Measurements from ENCODE around the gene CARD19. TPM values are rescaled to one million over a fixed set of nuclear protein-coding genes. Genes with fewer than 3 reads are reported as not detected.

CARD19 gene
- total and polyA plus RNA-seq, 2 of the 8 experiments (the other 6 are each of a cell fraction or from before 2014, with no cell fraction given): 21.2 to 112 TPM

GRCh38 chr9:93058355-93059010 is 37.5 kb upstream of the CARD19 start, which contains the start of gene SUSD3:
SUSD3 (plus strand) TSS chr9:93058701; CDS start chr9:93058743, 42 bp downstream.
- peaks cover 0 to 16% (median 7%) of the 10 kb centered on the region in 4 experiments; a peak in 5 of 7 replicates for H3K27me3 ChIP-seq (replicated peaks in 1 of 4; ENCODE audit: control insufficient read depth in 3 of 4, extremely low read depth in 1 of 4, insufficient read depth in 3 of 4, low read length in 3 of 4)
- peak within 1 kb of the TSS; percentile 53; the same call in 1 of the 2 replicates for H2AK5ac ChIP-seq (ENCODE audit: low read depth, low read length)
- H2BK15ac ChIP-seq (ENCODE audit: low read length): peak within 1 kb of the TSS; percentile 81; the same call in 1 of the 2 replicates
- no peaks in the 10 kb centered on the region for H3K9me3 ChIP-seq (ENCODE audit: insufficient read depth in 2 of 2, low read depth in 1 of 2, low read length in 1 of 2)
- H3K4me3 ChIP-seq (ENCODE audit: extremely low read depth in 1 of 4, insufficient read depth in 2 of 4, low read depth in 3 of 4, low read length in 4 of 4): peak within 1 kb of the TSS; percentile 29 to 71 (median 32); a peak in 6 of 8 replicates
- no peak within 1 kb of the TSS for H3K18ac ChIP-seq (ENCODE audit: extremely low read depth, low read length)
- peak within 1 kb of the TSS; percentile 21 for H3K4ac ChIP-seq (replicated peaks; ENCODE audit: insufficient read length, low read depth, low read length)
- no peak within 1 kb of the TSS for H4K5ac ChIP-seq (ENCODE audit: insufficient read length, low read depth, low read length)
- H2AFZ ChIP-seq (ENCODE audit: low read length): no peak within 1 kb of the TSS
- H4K20me1 ChIP-seq (replicated peaks in 1 of 2; ENCODE audit: control insufficient read depth in 1 of 2, insufficient read depth in 2 of 2, low read length in 2 of 2): no peaks in the 10 kb centered on the region
- H3K14ac ChIP-seq (ENCODE audit: insufficient read length): no peak within 1 kb of the TSS
- peak within 1 kb of the TSS; percentile 74 to 75 for H3K4me2 ChIP-seq (ENCODE audit: insufficient read depth in 1 of 2, low read depth in 2 of 2, low read length in 2 of 2)
- ChIA-PET CTCF (ENCODE audit: partially characterized antibody) (interaction anchor here (1.1 kb wide), 1 partner anchor 72 kb away, joined by 3 read pairs; no protein-coding TSS in a partner anchor), POLR2A (ENCODE audit: partially characterized antibody) (interaction anchor here (1.2 kb wide), 1 partner anchor 32 kb away, joined by 5 read pairs; no protein-coding TSS in a partner anchor)
- FAIRE-seq (no peak), DNase-seq (ENCODE audit: low read depth in 1 of 2, low spot score in 2 of 2) (peak; percentile 53 to 89)
- no peak within 1 kb of the TSS for H4K91ac ChIP-seq (replicated peaks; ENCODE audit: insufficient read length, low read length)
- peak within 1 kb of the TSS; percentile 80 for H2BK12ac ChIP-seq (ENCODE audit: low read depth, low read length)
- peaks cover 2% of the 10 kb centered on the region; the same call in 1 of the 2 replicates for H3K79me1 ChIP-seq (ENCODE audit: low read depth, low read length)
- H3K79me2 ChIP-seq (ENCODE audit: control insufficient read depth in 1 of 2, insufficient read depth in 2 of 2, low read length in 2 of 2): no peaks in the 10 kb centered on the region
- H3K23me2 ChIP-seq (ENCODE audit: low read depth, low read length): peaks cover 3% of the 10 kb centered on the region; the same call in 1 of the 2 replicates
- H2BK20ac ChIP-seq (ENCODE audit: low read length): 0 out of 2 replicates have a peak within 1 kb of the TSS, but pooled peaks have one; percentile 48
- no peak within 1 kb of the TSS for H3K23ac ChIP-seq (ENCODE audit: insufficient read length)
- no peak within 1 kb of the TSS for H3K56ac ChIP-seq (replicated peaks; ENCODE audit: insufficient read length, low read depth, low read length)
- no peaks in the 10 kb centered on the region for H3K36me3 ChIP-seq (ENCODE audit: control insufficient read depth in 2 of 4, insufficient read depth in 4 of 4, low read length in 3 of 4)
- no peak within 1 kb of the TSS for H2BK120ac ChIP-seq (replicated peaks; ENCODE audit: low read depth, low read length)
- H3K9ac ChIP-seq (replicated peaks in 1 of 4; ENCODE audit: extremely low read depth in 1 of 4, low read depth in 3 of 4, low read length in 3 of 4): no peak within 1 kb of the TSS; a peak in 1 of 7 replicates
- H2BK5ac ChIP-seq (ENCODE audit: low read depth, low read length): no peak within 1 kb of the TSS
- peaks cover 4 to 35% (median 24%) of the 10 kb centered on the region in 4 experiments for H3K4me1 ChIP-seq (replicated peaks in 1 of 4; ENCODE audit: control insufficient read depth in 3 of 4, insufficient read depth in 4 of 4, low read length in 3 of 4)
- 5% methylated on average over 4 of the region's 55 CpGs; no CpG with 5 or more reads in 1 of the 2 experiments for WGBS, 2 experiments (ENCODE audit: extremely low coverage in 1 of 2, insufficient coverage in 1 of 2, insufficient read length in 1 of 2, insufficient replicate concordance in 2 of 2, low coverage in 1 of 2, low lambda C conversion rate in 2 of 2, missing lambda C conversion rate in 1 of 2)
- peak within 1 kb of the TSS; percentile 87 for H4K8ac ChIP-seq (ENCODE audit: extremely low read depth, insufficient read depth, low read length)
- no peak within 1 kb of the TSS for H3K27ac ChIP-seq (ENCODE audit: low read depth, low read length)
- TF ChIP-seq CTCF (IDR thresholded peaks at IDR 0.05; ENCODE audit: control extremely low read depth in 1 of 3, insufficient read depth in 1 of 3, low read depth in 1 of 3, low read length in 3 of 3): no peak
- TF ChIP-seq SP4 (IDR thresholded peaks at IDR 0.05; ENCODE audit: low read length): peak; percentile 82; the same call in 1 of the 2 replicates
- TF ChIP-seq HDAC2 (IDR thresholded peaks at IDR 0.05; ENCODE audit: borderline replicate concordance in 1 of 2, low read depth in 2 of 2, low read length in 2 of 2): peak in 1 of 2 experiments; percentile 48; a peak in 1 of 4 replicates
- TF ChIP-seq ATF3 (IDR thresholded peaks at IDR 0.05; ENCODE audit: insufficient read depth, low read depth, low read length): no peak
- 0 out of 2 replicates have a peak, but pooled peaks have one; percentile 33 for TF ChIP-seq TAF1 (IDR thresholded peaks at IDR 0.05; ENCODE audit: low read depth, low read length)
- TF ChIP-seq EZH2 (IDR thresholded peaks at IDR 0.05; ENCODE audit: low read depth, low read length, severe bottlenecking): no peak
- peak; percentile 64; the same call in 1 of the 2 replicates for TF ChIP-seq KDM1A (IDR thresholded peaks at IDR 0.05; ENCODE audit: borderline replicate concordance, low read length)
- TF ChIP-seq ASH2L (IDR thresholded peaks at IDR 0.05; ENCODE audit: low read length): peak; percentile 40

Data from H1 (cell line).